Uterus (tissue), 4 donors: Measurements from ENCODE around the gene FAM47E. TPM values are rescaled to one million over a fixed set of nuclear protein-coding genes. Genes with fewer than 3 reads are reported as not detected.
"Not testable (repeated sequence)": the region's sequence is repeated elsewhere in the genome, so short reads cannot be mapped to it uniquely, and the experiment has no call there.

Experiments used
- DNase-seq, 2 donors: peaks; one replicate each; pipeline ENCODE4 v3.0.0-alpha.2; 2019 to 2020
- H3K27ac ChIP-seq, 2 donors: fragments of 200-600 bp; sonication (generic); 1 replicate in 1 of 2; 2 replicates in 1 of 2; pipeline ENCODE4 v1.5.1; 2016 to 2018
- H3K27me3 ChIP-seq, 2 donors: fragments of 200-600 bp; sonication (generic); one replicate each; pipeline ENCODE4 v1.5.1; 2018 to 2019; ENCODE audit warnings: control low read depth in 1 of 2
- H3K36me3 ChIP-seq, 2 donors: fragments of 200-600 bp; sonication (generic); one replicate each; pipeline ENCODE4 v1.5.1; 2019; ENCODE audit warnings: control low read depth in 1 of 2
- H3K4me1 ChIP-seq, 2 donors: fragments of 200-600 bp; sonication (generic); one replicate each; pipeline ENCODE4 v1.5.1; 2018 to 2019; ENCODE audit warnings: control low read depth in 1 of 2
- H3K4me3 ChIP-seq, 2 donors: fragments of 200-600 bp; sonication (generic); 1 replicate in 1 of 2; 2 replicates in 1 of 2; pipeline ENCODE4 v1.5.1; 2018 to 2019; ENCODE audit warnings: mild to moderate bottlenecking in 1 of 2
- H3K9me3 ChIP-seq, 2 donors: fragments of 200-600 bp; sonication (generic); one replicate each; pipeline ENCODE4 v1.5.1; 2019; ENCODE audit warnings: control low read depth in 1 of 2
- POLR2A ChIP-seq, 2 donors: fragments of 450-650 bp; IDR thresholded peaks; one replicate each; pipeline ENCODE4 v1.6.1; 2016; ENCODE audit warnings: antibody characterized with exemption in 2 of 2, mild to moderate bottlenecking in 1 of 2, moderate library complexity in 1 of 2
- intact Hi-C: fragments of 100-400 bp; cut with DNase I; formaldehyde crosslinking; loops from one replicate; pipeline ENCODE4 v1.15.1; 2023; ENCODE audit warnings: low total_unique reads
- total RNA-seq, 4 donors: library from RNA; depleted of rRNA in 3 of 4; stranded (reverse); fragments of >200 nt in 3 of 4; gene quantifications; one replicate each; pipeline versions ENCODE4 v1.1.0 to v1.2.4, GENCODE V29; 2014 to 2023
- TF ChIP-seq, protein P1 (sequence below), 4 experiments: fragments of 200-600 bp in 2 of 4; fragments of 450-650 bp in 2 of 4; sonication (generic) in 2 of 4; IDR thresholded peaks; one replicate each; pipeline ENCODE4 v1.5.1; 2016 to 2019; ENCODE audit warnings: antibody characterized with exemption in 4 of 4, mild to moderate bottlenecking in 2 of 4, moderate library complexity in 1 of 4
- donor health status: DM: yes; HTN: yes; CAD: no.

Gene FAM47E
- total RNA-seq, 4 donors from 2014 or later = 0.29 to 1.4 (median 1.2) TPM; not detected in 1

DNA sequence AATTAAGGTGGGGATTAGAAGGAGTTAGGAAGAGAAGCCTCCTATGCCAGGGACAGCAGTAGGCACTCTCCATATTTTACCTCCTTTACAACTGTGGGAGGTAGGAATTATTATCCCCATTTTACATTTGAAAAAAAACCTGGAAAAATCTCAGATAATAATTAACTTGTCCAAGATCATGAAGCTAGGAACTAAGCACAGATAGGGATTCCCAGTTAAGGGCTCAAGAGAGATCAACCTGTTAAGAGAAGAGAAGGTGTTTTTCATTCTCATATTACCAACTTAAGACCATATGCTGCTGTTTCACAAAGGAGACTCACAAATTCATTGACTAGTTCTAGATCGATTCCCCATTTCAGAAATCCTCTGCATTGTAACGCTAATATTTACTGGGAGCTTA, 16.1 kb upstream of the FAM47E start:
- no peak overlapping the region for H3K27ac ChIP-seq
- no peaks in the 10 kb centered on the region for H3K9me3 ChIP-seq
- no peaks in the 10 kb centered on the region for H3K4me1 ChIP-seq
- no peaks in the 10 kb centered on the region for H3K36me3 ChIP-seq
- no peak for DNase-seq
- H3K27me3 ChIP-seq = no peaks in the 10 kb centered on the region
- no peak overlapping the region for H3K4me3 ChIP-seq
- no peak for TF ChIP-seq POLR2A (IDR thresholded peaks at IDR 0.05)
- TF ChIP-seq, protein P1, sequence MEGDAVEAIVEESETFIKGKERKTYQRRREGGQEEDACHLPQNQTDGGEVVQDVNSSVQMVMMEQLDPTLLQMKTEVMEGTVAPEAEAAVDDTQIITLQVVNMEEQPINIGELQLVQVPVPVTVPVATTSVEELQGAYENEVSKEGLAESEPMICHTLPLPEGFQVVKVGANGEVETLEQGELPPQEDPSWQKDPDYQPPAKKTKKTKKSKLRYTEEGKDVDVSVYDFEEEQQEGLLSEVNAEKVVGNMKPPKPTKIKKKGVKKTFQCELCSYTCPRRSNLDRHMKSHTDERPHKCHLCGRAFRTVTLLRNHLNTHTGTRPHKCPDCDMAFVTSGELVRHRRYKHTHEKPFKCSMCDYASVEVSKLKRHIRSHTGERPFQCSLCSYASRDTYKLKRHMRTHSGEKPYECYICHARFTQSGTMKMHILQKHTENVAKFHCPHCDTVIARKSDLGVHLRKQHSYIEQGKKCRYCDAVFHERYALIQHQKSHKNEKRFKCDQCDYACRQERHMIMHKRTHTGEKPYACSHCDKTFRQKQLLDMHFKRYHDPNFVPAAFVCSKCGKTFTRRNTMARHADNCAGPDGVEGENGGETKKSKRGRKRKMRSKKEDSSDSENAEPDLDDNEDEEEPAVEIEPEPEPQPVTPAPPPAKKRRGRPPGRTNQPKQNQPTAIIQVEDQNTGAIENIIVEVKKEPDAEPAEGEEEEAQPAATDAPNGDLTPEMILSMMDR (IDR thresholded peaks at IDR 0.05) = no peak
- intact Hi-C loops = no loop called here

DNA sequence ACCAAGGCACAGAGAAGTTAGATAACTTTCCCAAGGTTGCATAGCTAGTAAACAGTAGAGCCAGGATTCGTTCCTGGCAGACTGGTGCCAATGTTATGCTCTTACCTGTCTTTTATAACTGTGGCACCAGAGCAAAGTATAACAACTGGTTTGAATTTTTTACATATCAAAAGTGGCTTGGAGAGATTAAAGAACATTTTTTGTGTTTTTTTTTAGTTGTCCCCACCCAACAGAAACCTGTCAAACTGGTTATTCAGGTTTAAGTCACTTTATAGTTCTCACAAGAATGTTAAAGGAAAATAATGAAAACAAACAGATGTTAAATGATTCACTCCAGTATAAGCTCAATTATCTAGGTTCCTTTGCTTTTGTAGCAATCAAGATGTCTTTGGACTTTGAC, 15.6 kb upstream of the FAM47E start:
- H3K36me3 ChIP-seq = no peaks in the 10 kb centered on the region
- no peaks in the 10 kb centered on the region for H3K27me3 ChIP-seq
- intact Hi-C loops = no loop called here
- no peak overlapping the region for H3K27ac ChIP-seq
- H3K9me3 ChIP-seq = no peaks in the 10 kb centered on the region
- H3K4me1 ChIP-seq = no peaks in the 10 kb centered on the region
- TF ChIP-seq, protein P1 (IDR thresholded peaks at IDR 0.05) = no peak
- H3K4me3 ChIP-seq = no peak overlapping the region
- no peak for DNase-seq

DNA sequence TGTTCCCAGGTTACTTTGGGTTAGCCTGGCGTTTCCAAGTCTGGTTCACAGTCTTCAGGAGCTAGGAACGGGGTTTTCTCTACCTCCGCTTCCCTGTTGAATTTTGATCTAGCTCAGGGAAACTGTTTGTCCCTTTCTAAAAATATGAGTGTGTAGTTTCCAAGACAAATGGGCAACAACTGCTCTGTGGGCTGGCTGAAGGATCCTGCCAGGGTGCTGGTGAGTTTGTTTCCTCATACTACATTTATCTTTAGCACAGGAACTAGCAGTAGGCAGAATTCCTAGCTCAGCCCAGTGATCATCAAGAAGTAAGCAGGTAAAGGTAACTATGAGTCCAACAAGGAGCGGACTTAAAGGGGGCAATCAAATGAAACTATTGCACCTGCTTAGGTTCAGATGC, 13.3 kb upstream of the FAM47E start:
- intact Hi-C loops = no loop called here
- TF ChIP-seq, protein P1 (IDR thresholded peaks at IDR 0.05) = no peak
- no peak for TF ChIP-seq POLR2A (IDR thresholded peaks at IDR 0.05)
- H3K27ac ChIP-seq = no peak overlapping the region

DNA sequence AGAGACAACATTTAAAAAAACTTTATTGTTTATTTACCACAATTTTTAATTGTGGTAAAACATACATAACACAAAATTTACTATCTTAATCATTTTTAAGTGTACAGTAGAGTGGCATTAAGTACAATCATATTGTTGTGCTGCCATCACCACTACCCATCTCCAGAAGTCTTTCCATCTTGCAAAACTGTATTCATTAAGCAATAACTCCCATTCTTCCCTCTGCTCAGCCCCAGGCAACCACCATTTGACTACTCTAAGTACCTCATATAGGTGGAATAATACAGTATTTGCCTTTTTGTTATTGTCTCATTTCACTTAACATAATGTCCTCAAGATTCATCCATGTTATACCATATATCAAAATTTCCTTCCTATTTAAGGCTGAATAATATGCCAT, 12.8 kb upstream of the FAM47E start:
- Histone ChIP-seq H3K4me3 (no peak overlapping the region), H3K9me3 (no peaks in the 10 kb centered on the region), H3K27ac (no peak overlapping the region), H3K36me3 (no peaks in the 10 kb centered on the region), H3K4me1 (no peaks in the 10 kb centered on the region), H3K27me3 (no peaks in the 10 kb centered on the region)
- DNase-seq = no peak
- TF ChIP-seq, protein P1 (IDR thresholded peaks at IDR 0.05) = no peak
- no peak for TF ChIP-seq POLR2A (IDR thresholded peaks at IDR 0.05)
- intact Hi-C loops = no loop called here

More for the DNA sequence above, 13.3 kb upstream of the FAM47E start:
- DNase-seq = no peak
- no peaks in the 10 kb centered on the region for H3K4me1 ChIP-seq
- H3K36me3 ChIP-seq = no peaks in the 10 kb centered on the region
- no peaks in the 10 kb centered on the region for H3K9me3 ChIP-seq
- no peaks in the 10 kb centered on the region for H3K27me3 ChIP-seq
- H3K4me3 ChIP-seq = no peak overlapping the region

DNA sequence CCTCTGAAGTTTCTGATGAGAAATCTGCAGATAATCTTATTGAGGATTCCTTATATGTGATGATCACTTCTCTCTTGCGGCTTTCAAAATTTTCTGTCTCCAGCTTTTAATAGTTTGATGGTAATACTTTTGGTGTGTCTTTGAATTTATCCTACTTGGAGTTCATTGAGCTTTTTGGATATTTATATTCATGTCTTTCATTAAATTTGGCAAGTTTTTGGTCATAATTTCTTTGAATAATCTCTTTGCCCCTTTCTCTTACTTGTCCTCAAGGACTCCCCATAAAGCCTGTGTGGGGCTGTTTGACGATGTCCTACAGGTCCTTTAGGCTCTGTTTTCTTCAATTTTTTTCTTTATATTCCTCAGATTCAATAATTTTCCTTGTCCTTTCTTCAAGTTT, 11.3 kb upstream of the FAM47E start:
- H3K27me3 ChIP-seq = no peaks in the 10 kb centered on the region
- intact Hi-C loops = no loop called here
- no peak overlapping the region for H3K27ac ChIP-seq
- TF ChIP-seq POLR2A (IDR thresholded peaks at IDR 0.05) = no peak
- TF ChIP-seq, protein P1 (IDR thresholded peaks at IDR 0.05) = no peak
- no peaks in the 10 kb centered on the region for H3K9me3 ChIP-seq
- DNase-seq = no peak
- H3K4me3 ChIP-seq = no peak overlapping the region
- no peaks in the 10 kb centered on the region for H3K36me3 ChIP-seq
- H3K4me1 ChIP-seq = no peaks in the 10 kb centered on the region

DNA sequence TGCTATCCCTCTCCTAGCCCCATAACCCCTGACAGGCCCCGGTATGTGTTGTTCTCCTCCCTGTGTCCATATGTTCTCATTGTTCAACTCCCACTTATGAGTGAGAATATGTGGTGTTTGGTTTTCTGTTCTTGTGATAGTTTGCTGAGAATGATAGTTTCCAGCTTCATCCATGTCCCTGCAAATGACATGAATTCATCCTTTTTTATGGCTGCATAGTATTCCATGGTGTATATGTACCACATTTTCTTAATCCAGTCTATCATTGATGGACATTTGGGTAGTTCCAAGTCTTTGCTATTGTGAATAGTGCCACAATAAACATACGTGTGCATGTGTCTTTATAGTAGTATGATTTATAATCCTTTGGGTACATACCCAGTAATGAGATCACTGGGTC, 7.6 kb upstream of the FAM47E start:
- H3K27me3 ChIP-seq, H3K27ac ChIP-seq, H3K4me1 ChIP-seq, H3K36me3 ChIP-seq, intact Hi-C loops, DNase-seq, H3K4me3 ChIP-seq, H3K9me3 ChIP-seq: not testable (repeated sequence)
